ENCODE data around the gene ZNF326. TPM values are rescaled to one million over a fixed set of nuclear protein-coding genes. Genes with fewer than 3 reads are reported as not detected.
A peak's percentile ranks its signal among the peaks of the same experiment; 100 is the strongest.

ZNF326 gene
- total RNA-seq, 1 donor from 2014 or later: 57.3 TPM

DNA sequence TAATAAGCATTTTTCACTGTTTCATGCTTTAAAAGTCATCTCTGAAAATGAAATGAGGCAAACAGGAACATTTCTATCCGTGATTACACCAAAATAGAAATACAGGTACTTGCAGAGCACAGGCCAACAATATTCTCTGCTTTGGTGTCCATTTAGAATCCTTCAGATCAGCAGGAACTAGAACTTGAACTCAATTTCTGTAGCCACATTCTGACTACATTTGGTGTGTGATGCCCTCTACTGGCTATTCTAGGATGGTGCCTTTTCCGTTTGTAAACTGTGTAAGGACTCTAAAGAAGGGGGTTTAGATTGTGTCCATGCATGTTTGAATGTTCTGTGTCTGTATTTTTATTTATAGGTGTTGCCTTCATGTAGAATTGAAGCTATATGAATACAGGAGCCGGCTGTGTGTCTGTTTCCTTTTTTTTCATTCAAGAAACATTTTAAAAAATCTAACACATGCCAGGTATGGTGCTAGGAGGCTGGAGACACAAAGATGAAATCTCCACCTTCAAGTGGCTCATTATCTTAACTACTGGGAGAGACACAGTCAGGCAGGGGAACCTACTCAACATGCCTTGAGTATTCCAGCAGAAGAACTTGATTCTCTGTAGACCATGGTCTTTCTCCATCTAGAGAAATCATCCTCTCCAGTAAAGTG lies 7.6 kb upstream of the ZNF326 start:
- no peaks in the 10 kb centered on the region for H3K9me3 Mint-ChIP-seq

DNA sequence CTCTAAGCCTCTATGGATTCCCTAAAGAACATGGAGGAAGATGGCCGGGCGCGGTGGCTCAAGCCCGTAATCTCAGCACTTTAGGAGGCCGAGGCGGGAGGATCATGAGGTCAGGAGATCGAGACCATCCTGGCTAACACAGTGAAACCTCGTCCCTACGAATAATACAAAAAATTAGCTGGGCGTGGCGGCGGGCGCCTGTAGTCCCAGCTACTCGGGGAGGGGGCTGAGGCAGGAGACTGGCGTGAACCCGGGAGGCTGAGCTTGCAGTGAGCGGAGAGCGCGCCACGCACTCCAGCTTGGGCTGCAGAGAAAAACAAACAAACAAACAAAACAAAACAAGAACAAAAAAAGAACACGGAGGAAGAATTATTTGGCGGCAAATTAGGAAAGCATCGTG lies 5.8 kb upstream of the ZNF326 start:
- Mint-ChIP-seq H3K36me3 (no peaks in the 10 kb centered on the region), H3K9me3 (no peaks in the 10 kb centered on the region), H3K4me1 (peaks cover 8% of the 10 kb centered on the region), H3K4me3 (no peak overlapping the region), H3K27ac (no peak overlapping the region), H3K27me3 (ENCODE audit: low read depth) (no peaks in the 10 kb centered on the region)
- DNase-seq (ENCODE audit: low spot score in 2 of 2, unreplicated experiment in 2 of 2): no peak
- TF ChIP-seq, protein P1, sequence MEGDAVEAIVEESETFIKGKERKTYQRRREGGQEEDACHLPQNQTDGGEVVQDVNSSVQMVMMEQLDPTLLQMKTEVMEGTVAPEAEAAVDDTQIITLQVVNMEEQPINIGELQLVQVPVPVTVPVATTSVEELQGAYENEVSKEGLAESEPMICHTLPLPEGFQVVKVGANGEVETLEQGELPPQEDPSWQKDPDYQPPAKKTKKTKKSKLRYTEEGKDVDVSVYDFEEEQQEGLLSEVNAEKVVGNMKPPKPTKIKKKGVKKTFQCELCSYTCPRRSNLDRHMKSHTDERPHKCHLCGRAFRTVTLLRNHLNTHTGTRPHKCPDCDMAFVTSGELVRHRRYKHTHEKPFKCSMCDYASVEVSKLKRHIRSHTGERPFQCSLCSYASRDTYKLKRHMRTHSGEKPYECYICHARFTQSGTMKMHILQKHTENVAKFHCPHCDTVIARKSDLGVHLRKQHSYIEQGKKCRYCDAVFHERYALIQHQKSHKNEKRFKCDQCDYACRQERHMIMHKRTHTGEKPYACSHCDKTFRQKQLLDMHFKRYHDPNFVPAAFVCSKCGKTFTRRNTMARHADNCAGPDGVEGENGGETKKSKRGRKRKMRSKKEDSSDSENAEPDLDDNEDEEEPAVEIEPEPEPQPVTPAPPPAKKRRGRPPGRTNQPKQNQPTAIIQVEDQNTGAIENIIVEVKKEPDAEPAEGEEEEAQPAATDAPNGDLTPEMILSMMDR (IDR thresholded peaks at IDR 0.05; ENCODE audit: unreplicated experiment): no peak

More for the DNA sequence above, 7.6 kb upstream of the ZNF326 start:
- DNase-seq (ENCODE audit: low spot score in 2 of 2, unreplicated experiment in 2 of 2): no peak
- H3K27ac Mint-ChIP-seq: no peak overlapping the region
- TF ChIP-seq, protein P1 (IDR thresholded peaks at IDR 0.05; ENCODE audit: unreplicated experiment): peak; percentile 72
- no peaks in the 10 kb centered on the region for H3K27me3 Mint-ChIP-seq (ENCODE audit: low read depth)
- H3K4me1 Mint-ChIP-seq: peaks cover 8% of the 10 kb centered on the region
- no peaks in the 10 kb centered on the region for H3K36me3 Mint-ChIP-seq
- no peak overlapping the region for H3K4me3 Mint-ChIP-seq

DNA sequence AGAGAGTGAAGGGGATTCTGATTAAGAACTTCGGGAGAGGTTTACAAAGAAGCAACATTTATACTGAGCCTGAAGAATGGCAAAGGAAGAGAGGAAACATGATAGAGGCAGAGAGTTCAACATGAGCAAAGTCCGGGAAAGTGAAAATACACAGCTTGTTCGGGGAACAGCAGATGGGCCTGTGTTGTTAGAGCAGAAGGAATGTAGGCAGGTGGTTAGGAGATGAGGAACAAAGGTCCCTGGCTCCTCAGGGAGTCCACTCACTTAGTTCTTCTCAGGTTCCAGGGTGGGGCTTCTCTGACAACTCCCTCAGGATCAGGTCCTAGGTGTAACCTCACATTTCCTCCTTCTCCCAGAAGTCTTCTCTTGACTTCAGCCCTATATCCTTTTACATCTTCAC lies 5.1 kb upstream of the ZNF326 start:
- no peak for DNase-seq (ENCODE audit: low spot score in 2 of 2, unreplicated experiment in 2 of 2)
- no peaks in the 10 kb centered on the region for H3K36me3 Mint-ChIP-seq
- H3K27ac Mint-ChIP-seq: no peak overlapping the region

DNA sequence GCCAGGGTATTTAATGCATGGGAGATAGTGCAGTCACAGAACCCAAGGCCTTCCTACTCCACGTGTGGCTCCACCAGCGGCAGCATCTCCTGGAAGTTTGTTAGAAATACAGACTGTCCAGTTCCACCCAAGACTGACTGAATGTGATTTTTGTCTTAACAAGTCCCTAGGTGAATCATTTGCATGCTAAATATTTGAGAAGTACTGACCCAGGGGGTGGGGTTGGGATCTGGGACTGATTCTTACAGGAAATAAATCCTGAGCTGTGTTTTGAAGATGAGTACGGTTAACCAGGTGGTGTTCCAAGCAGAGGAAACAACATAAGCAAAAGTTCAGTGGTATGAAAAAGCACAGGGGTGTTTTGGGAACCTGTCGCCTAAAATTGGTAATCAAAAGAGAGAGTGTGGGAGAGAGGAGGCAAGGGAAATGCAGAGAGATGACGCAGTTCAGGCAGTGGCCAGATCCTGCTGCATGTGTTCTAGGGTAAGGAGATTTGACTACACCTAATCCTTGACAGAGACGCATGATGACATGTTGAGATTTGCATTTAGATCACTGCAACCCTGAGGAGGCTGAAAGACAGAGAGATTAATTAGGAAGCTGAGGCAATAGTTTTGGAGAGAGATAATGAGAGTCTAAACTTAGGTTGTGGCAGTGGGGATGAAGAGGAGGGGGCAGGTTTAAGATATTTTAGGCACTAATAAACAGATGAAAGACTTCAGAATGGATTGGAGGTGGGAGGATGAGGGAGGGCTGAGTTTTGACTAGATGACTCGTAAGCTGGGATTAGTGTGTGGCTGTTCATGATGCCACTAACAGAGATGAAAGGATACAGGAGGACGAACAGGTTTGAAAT lies 3.7 kb upstream of the ZNF326 start:
- Mint-ChIP-seq H3K36me3 (no peaks in the 10 kb centered on the region), H3K27me3 (ENCODE audit: low read depth) (no peaks in the 10 kb centered on the region), H3K4me1 (peaks cover 8% of the 10 kb centered on the region), H3K27ac (no peak overlapping the region), H3K9me3 (no peaks in the 10 kb centered on the region), H3K4me3 (no peak overlapping the region)
- TF ChIP-seq, protein P1 (IDR thresholded peaks at IDR 0.05; ENCODE audit: unreplicated experiment): no peak
- no peak for DNase-seq (ENCODE audit: low spot score in 2 of 2, unreplicated experiment in 2 of 2)

More for the DNA sequence above, 5.1 kb upstream of the ZNF326 start:
- no peak overlapping the region for H3K4me3 Mint-ChIP-seq
- peaks cover 8% of the 10 kb centered on the region for H3K4me1 Mint-ChIP-seq
- TF ChIP-seq, protein P1 (IDR thresholded peaks at IDR 0.05; ENCODE audit: unreplicated experiment): no peak
- no peaks in the 10 kb centered on the region for H3K9me3 Mint-ChIP-seq
- no peaks in the 10 kb centered on the region for H3K27me3 Mint-ChIP-seq (ENCODE audit: low read depth)

DNA sequence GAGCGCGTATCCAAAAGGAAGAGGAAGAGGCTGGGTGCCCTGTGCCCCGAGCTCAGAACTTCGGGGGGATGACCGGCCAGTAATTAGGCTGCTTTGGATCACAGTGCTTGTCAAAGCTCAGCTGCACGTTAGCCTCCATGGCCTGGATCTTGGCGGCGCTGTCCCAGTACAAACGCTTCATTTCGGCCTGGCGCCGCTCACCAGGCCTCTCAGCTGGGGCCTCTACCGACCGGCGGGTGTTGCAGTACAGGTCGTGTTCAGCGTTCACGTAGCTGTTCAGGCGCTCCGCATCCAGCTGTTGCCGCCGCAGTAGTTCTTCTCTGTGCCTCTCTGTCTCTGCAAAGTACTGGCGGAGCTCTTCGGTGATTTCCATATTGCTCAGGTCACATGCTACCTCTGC lies 1.4 kb upstream of the ZNF326 start:
- H3K4me1 Mint-ChIP-seq: peaks cover 31% of the 10 kb centered on the region
- H3K27ac Mint-ChIP-seq: no peak overlapping the region
- no peaks in the 10 kb centered on the region for H3K36me3 Mint-ChIP-seq
- H3K9me3 Mint-ChIP-seq: no peaks in the 10 kb centered on the region
- H3K27me3 Mint-ChIP-seq (ENCODE audit: low read depth): no peaks in the 10 kb centered on the region
- TF ChIP-seq, protein P1 (IDR thresholded peaks at IDR 0.05; ENCODE audit: unreplicated experiment): no peak
- no peak for DNase-seq (ENCODE audit: low spot score in 2 of 2, unreplicated experiment in 2 of 2)
- H3K4me3 Mint-ChIP-seq: no peak overlapping the region
